Stimulated activated CD8-positive, alpha-beta memory T cell treated with anti-CD3 and anti-CD28 coated beads, Interleukin-15, amount 100 ng/mL, for 1 hour (primary cell): ENCODE results near the gene MYO15A.

Experiments used
- DNase-seq: peaks from one replicate; pipeline ENCODE4 v3.0.0-alpha.2; 2020; ENCODE audit warnings: low read depth

Gene MYO15A

DNA sequence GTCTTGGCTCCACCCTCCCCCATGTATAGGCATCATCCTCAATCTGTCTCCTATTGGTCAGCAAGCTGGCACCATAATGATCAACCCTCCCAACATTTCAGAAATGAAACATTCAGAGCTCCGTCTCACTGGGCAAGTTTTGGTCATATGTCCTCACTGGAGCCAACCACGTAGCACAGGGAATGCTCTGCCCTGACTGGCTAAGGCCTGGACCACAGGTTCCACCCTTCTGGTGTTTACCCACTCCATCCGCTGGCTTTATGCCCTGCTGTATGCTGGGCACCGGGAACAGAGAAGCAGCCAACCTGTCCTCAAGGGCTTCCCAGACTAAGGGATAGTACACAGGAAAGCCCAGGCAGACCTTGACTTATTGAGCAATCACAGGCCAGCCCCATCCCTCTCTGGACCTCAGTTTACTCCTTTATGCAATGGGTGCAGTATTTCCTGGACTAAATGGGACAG is 20.5 kb downstream of the MYO15A start:
- DNase-seq: no peak

DNA sequence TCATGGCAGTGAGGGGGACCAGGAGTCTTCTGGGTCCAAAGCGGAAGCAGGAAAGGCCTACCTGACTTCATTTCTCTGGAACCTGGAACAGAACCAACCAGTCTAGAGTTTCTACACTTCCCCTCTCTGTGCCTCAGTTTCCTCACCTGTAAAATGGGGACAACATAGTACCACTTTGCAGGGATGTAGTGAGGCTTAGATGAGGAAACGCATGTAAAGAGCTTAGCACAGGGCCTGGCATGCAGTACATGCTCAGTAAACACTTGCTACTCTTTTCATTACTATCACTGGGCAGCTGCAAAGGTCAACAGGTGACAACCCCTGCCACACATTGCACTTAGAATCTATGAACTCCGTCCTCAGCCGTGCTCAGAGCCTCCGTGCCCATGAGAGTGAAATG is 24.2 kb downstream of the MYO15A start:
- DNase-seq: no peak

GRCh38 chr17:18136357-18136756 is 27.8 kb downstream of the MYO15A start:
- DNase-seq: no peak

- DNase-seq: no peak
Measured at GRCh38 chr17:18138065-18138749, 29.7 kb downstream of the MYO15A start.

DNA sequence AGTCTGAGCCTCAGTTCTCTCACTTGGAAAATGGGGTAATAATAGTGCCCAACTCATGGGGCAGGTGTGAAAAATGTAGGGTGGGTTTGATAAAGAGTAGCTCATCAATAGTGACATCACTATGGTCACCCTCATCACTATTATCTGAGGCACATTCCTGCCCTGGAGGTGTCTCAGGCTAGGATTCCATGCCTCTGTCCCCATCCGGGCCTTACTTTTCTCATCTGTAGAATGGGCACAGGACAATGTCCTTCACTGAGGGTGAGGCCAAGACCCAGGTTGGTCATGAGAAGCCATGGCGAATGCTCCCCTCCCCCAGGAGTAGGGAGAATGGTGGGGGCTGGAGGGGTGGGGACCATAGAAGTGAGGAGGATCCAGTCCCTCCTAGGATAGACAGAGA is 30.5 kb downstream of the MYO15A start:
- DNase-seq: no peak

- no peak for DNase-seq
Measured at GRCh38 chr17:18139498-18139897, 30.9 kb downstream of the MYO15A start.

- no peak for DNase-seq
Measured at GRCh38 chr17:18139949-18140348, 31.4 kb downstream of the MYO15A start.

DNA sequence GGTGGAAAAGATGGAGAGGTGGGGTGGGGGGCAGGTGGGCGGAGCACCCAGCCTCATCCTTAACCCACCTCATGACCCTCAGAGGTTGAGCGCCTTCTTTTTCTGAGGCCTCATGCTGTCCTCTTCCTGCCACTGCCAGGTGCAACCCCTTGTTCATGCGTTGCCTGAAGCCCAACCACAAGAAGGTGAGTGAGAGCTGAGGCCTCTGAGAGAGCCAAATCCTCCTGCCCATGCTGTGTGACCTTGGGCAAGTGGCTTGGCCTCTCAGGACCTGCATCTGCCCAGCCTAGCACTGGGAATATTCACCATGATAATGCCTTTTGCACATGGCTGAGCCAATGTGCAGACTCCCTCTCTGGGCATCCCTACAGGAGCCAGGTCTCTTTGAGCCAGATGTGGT is 32.1 kb downstream of the MYO15A start:
- no peak for DNase-seq

GRCh38 chr17:18141210-18141803 is 32.8 kb downstream of the MYO15A start:
- DNase-seq: peak; percentile 12

- no peak for DNase-seq
Measured at GRCh38 chr17:18142417-18142816, 33.9 kb downstream of the MYO15A start.

GRCh38 chr17:18143044-18143936 is 34.7 kb downstream of the MYO15A start:
- no peak for DNase-seq

GRCh38 chr17:18144261-18144660 is 35.7 kb downstream of the MYO15A start:
- no peak for DNase-seq

DNA sequence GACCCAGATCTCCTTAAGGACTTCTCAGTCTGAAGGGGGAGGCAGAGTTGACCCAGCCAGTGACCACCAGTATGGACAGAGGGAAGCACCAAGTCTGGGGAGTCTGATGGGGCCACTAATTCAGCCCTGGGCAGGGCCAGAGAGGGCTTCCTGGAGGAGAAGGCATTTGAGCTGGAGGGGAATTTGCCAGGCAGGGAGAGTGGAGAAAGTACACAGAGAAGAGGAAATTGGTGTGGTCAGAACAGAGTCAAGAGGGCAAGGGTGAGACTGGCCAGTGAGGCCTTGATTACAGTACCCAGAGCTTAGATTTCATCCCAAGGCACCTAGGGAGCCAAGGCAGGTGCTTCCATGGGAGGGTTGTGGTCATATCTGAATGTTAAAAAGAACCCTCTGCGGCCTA is 36.3 kb downstream of the MYO15A start:
- no peak for DNase-seq

DNA sequence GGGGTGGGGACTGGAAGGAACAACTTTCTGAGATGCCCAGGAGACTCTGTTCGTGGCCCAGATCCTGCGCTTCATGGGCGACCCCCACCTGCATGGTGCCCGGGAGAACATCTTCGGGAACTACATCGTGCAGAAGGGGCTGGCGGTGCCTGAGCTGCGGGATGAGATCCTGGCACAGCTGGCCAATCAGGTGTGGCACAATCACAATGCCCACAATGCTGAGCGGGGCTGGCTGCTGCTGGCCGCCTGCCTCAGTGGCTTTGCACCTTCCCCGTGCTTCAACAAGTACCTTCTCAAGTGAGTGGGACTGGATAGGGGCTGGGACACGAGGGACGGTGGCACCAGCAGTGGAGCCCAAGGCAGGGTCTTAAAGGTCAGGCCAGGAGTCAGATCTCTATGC is 37.3 kb downstream of the MYO15A start:
- no peak for DNase-seq

- no peak for DNase-seq
Measured at GRCh38 chr17:18146259-18146658, 37.7 kb downstream of the MYO15A start.

DNA sequence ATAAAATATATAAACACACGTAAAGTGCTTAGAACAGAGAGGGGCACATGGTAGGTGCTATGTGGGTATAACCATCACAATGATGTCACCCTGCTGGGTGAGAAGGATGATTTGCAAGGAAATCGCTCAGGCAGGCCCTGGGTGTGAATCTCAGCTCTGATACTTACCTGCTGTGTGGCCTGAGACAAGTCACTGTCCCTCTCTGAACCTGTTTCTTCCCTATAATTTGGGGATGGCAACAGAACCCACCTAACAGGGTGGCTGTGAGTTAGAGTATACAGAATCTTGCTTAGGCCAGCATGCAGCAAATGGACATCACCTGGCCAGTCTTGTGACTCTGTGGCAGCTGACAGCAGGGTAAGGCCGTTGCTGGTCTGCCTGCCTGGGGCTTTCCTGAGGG is 38.4 kb downstream of the MYO15A start:
- no peak for DNase-seq

- DNase-seq: no peak
Measured at GRCh38 chr17:18148586-18148985, 40.0 kb downstream of the MYO15A start.

GRCh38 chr17:18151290-18151689 is 42.7 kb downstream of the MYO15A start:
- no peak for DNase-seq

GRCh38 chr17:18155179-18155578 is 46.6 kb downstream of the MYO15A start:
- DNase-seq: no peak

DNA sequence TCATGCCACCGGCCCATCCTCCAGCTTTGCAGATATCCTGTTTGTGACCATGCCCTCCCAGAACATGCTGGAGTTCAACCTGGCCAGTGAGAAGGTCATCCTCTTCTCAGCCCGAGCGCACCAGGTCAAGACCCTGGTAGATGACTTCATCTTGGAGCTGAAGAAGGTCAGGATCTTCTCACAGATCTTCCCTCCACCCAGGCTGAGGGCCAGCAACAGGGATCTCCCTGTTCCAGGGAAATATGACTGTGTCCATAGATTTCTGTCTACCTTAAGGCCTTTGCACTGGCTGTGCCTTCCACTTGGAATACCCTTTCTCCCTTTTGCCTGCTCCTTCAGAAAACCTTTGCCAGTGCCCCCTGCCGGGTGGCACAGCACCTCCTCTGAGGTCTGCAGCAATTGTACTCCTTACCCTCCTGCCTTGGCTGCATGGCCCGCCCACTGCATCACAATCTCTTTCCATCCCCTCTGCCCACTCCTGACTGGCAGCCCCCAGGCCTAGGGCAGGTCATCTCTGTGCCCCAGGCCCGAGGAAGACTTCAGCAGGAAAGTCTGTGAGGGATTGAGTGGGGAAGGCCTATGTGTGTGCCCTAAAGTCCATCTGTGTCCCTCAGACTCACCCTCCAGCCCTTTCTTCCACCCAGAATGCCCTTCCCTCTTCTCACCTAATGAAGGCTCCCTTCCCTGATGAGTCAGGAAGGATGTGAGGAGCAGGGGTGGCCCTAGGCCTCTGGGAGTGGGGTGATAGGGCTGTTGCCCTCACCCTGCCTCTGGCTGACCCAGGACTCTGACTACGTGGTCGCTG is 47.8 kb downstream of the MYO15A start:
- no peak for DNase-seq

DNA sequence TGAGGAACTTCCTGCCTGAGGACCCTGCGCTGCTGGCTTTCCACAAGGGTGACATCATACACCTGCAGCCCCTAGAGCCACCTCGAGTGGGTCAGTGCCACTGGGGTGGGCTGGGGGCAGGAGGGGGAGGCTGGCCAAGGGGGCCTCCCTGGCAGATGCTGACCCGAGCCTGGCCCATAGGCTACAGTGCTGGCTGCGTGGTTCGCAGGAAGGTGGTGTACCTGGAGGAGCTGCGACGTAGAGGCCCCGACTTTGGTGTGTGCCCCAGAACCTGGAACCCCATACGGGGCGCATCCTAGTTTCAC is 48.4 kb downstream of the MYO15A start:
- no peak for DNase-seq

- DNase-seq: no peak
Measured at GRCh38 chr17:18157354-18157985, 48.9 kb downstream of the MYO15A start.
